Measurements from ENCODE around the gene KCNS1. TPM values are rescaled to one million over a fixed set of nuclear protein-coding genes. Genes with fewer than 3 reads are reported as not detected.

The KCNS1 gene
- total and polyA plus RNA-seq, 2 donors (not counting 1 experiment from before 2014, with no cell fraction given): 0.33 to 0.50 TPM

DNA sequence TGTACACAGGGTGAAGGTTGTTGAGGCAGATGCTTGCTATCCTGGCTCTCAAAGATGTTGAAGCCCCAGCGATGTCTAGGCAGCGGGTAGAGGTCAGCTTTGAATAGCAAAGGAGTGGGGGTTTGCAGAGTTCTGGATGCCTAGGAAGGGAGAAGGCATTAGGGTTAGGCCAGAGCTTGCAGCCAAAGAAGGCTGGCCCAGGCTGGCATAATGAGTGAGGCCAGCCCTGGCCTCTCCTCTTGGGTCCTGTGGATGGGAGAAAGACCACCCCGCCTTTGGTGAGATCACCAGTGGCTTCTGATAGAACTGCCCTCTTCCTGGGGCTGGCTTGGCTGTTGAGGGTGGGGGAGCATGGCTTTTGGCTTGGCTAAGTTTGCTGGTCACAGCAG, 14.5 kb upstream of the KCNS1 start:
- Histone ChIP-seq H3K79me2 (ENCODE audit: control insufficient read depth, insufficient read depth, low read length) (no peaks in the 10 kb centered on the region), H3K9me3 (ENCODE audit: control insufficient read depth, insufficient read depth, low read depth, low read length) (no peaks in the 10 kb centered on the region), H3K4me1 (ENCODE audit: control insufficient read depth, extremely low read depth, insufficient read depth, low read length) (no peaks in the 10 kb centered on the region), H4K20me1 (ENCODE audit: control insufficient read depth, extremely low read depth, insufficient read depth, low read length) (no peaks in the 10 kb centered on the region), H3K27me3 (ENCODE audit: control insufficient read depth, insufficient read depth, low read length) (peaks cover 11% of the 10 kb centered on the region), H2AFZ (ENCODE audit: low read length) (no peak overlapping the region), H3K27ac (ENCODE audit: insufficient read depth, low read length) (no peak overlapping the region), H3K36me3 (ENCODE audit: control insufficient read depth, insufficient read depth, low read length) (no peaks in the 10 kb centered on the region), H3K4me3 (replicated peaks in 1 of 4; ENCODE audit: control extremely low read depth in 1 of 4, insufficient read depth in 1 of 4, low read depth in 3 of 4, low read length in 4 of 4) (no peak overlapping the region), H3K4me2 (ENCODE audit: extremely low read depth, insufficient read depth, low read length) (no peak overlapping the region), H3K9ac (ENCODE audit: insufficient read depth, low read length) (no peak overlapping the region)
- DNase-seq (ENCODE audit: low read depth in 2 of 2): no peak
- TF ChIP-seq EZH2 (IDR thresholded peaks at IDR 0.05; ENCODE audit: low read length, missing control alignments): no peak
- TF ChIP-seq, protein P1, sequence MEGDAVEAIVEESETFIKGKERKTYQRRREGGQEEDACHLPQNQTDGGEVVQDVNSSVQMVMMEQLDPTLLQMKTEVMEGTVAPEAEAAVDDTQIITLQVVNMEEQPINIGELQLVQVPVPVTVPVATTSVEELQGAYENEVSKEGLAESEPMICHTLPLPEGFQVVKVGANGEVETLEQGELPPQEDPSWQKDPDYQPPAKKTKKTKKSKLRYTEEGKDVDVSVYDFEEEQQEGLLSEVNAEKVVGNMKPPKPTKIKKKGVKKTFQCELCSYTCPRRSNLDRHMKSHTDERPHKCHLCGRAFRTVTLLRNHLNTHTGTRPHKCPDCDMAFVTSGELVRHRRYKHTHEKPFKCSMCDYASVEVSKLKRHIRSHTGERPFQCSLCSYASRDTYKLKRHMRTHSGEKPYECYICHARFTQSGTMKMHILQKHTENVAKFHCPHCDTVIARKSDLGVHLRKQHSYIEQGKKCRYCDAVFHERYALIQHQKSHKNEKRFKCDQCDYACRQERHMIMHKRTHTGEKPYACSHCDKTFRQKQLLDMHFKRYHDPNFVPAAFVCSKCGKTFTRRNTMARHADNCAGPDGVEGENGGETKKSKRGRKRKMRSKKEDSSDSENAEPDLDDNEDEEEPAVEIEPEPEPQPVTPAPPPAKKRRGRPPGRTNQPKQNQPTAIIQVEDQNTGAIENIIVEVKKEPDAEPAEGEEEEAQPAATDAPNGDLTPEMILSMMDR (conservative IDR thresholded peaks at IDR 0.05 in 1 of 2, IDR thresholded peaks at IDR 0.05 in 1 of 2; ENCODE audit: low read depth in 1 of 2, low read length in 2 of 2): no peak

DNA sequence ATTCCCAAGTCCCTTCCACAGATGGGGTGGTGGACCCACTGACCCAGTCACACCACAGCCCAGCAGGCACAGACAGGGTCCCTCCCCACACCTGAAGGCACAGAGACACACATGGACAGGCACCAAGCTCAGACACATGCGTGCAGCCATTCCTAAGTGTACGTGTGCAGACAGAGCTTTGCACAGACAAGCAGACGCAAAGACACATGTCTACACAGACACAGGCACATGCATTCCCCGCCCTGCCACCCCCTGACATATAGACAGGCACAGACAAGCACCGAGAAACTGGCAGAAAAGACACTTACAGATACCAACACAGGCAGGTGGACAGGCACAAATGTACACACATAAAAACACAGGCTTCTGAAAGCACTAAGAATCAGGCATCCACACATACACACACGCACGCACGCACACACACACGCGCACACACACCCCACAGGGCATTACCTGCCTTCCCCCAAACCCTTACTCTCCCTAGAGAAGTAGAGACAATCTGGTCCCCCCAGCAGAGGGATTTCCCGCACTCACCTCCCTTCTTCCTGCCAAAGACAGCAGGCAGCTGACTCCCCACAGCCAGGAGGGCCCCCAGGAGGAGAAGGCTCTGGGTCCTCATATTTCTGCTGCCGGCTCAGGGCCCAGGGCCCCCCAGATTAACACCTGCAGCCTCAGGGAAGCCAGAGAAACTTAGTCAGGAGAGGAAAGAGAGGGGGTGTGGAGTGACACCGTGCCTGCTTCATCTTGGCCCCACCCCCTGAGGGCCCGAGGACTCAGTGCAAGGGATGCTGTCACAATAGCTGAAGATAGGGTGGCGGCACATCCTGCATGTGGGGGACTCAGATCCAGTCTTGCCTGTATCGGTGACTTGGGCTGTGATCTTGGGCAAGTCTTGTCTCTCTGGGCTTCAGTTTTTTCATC, 13.8 kb upstream of the KCNS1 start, which contains the start of gene WFDC5:
Gene WFDC5, minus strand, starts transcription at position 710 of the 921 bp plus-strand sequence. Its CDS starts 91 bp downstream, at position 619.
- DNase-seq (ENCODE audit: low read depth in 2 of 2): no peak

DNA sequence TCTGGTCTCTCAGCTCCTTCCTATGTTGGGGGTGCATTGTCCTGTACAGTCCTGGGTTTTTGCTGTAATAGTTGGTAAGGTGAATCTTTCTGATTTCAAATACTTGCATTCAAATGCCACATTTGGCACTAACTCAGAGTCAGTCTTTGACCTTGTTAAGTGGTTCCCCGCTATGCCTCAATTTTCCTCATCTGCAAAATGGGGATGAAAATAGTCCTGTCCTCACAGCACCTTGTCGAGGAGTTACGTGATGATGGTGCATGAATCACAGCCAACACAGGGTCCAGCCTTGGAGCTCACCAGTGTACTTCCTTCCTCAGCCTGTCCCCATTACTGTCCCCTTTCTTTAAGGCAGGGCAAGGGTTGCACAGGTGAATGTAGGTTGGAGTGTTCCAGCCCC, 12.9 kb upstream of the KCNS1 start:
- TF ChIP-seq EZH2 (IDR thresholded peaks at IDR 0.05; ENCODE audit: low read length, missing control alignments): no peak
- TF ChIP-seq, protein P1 (conservative IDR thresholded peaks at IDR 0.05 in 1 of 2, IDR thresholded peaks at IDR 0.05 in 1 of 2; ENCODE audit: low read depth in 1 of 2, low read length in 2 of 2): no peak

More for the DNA sequence above, 13.8 kb upstream of the KCNS1 start, which contains the start of gene WFDC5:
- H3K36me3 ChIP-seq (ENCODE audit: control insufficient read depth, insufficient read depth, low read length): no peaks in the 10 kb centered on the region
- H3K4me1 ChIP-seq (ENCODE audit: control insufficient read depth, extremely low read depth, insufficient read depth, low read length): no peaks in the 10 kb centered on the region
- TF ChIP-seq, protein P1 (conservative IDR thresholded peaks at IDR 0.05 in 1 of 2, IDR thresholded peaks at IDR 0.05 in 1 of 2; ENCODE audit: low read depth in 1 of 2, low read length in 2 of 2): no peak
- TF ChIP-seq EZH2 (IDR thresholded peaks at IDR 0.05; ENCODE audit: low read length, missing control alignments): no peak
- no peak within 1 kb of the TSS for H3K4me3 ChIP-seq (replicated peaks in 1 of 4; ENCODE audit: control extremely low read depth in 1 of 4, insufficient read depth in 1 of 4, low read depth in 3 of 4, low read length in 4 of 4)
- H3K9me3 ChIP-seq (ENCODE audit: control insufficient read depth, insufficient read depth, low read depth, low read length): no peaks in the 10 kb centered on the region
- H3K9ac ChIP-seq (ENCODE audit: insufficient read depth, low read length): no peak within 1 kb of the TSS
- no peaks in the 10 kb centered on the region for H4K20me1 ChIP-seq (ENCODE audit: control insufficient read depth, extremely low read depth, insufficient read depth, low read length)
- H3K27me3 ChIP-seq (ENCODE audit: control insufficient read depth, insufficient read depth, low read length): peaks cover 11% of the 10 kb centered on the region
- H2AFZ ChIP-seq (ENCODE audit: low read length): no peak within 1 kb of the TSS
- H3K79me2 ChIP-seq (ENCODE audit: control insufficient read depth, insufficient read depth, low read length): no peaks in the 10 kb centered on the region
- no peak within 1 kb of the TSS for H3K4me2 ChIP-seq (ENCODE audit: extremely low read depth, insufficient read depth, low read length)
- no peak within 1 kb of the TSS for H3K27ac ChIP-seq (ENCODE audit: insufficient read depth, low read length)

More for the DNA sequence above, 12.9 kb upstream of the KCNS1 start:
- Histone ChIP-seq H4K20me1 (ENCODE audit: control insufficient read depth, extremely low read depth, insufficient read depth, low read length) (no peaks in the 10 kb centered on the region), H3K4me3 (replicated peaks in 1 of 4; ENCODE audit: control extremely low read depth in 1 of 4, insufficient read depth in 1 of 4, low read depth in 3 of 4, low read length in 4 of 4) (no peak overlapping the region), H3K4me1 (ENCODE audit: control insufficient read depth, extremely low read depth, insufficient read depth, low read length) (no peaks in the 10 kb centered on the region), H2AFZ (ENCODE audit: low read length) (no peak overlapping the region), H3K27me3 (ENCODE audit: control insufficient read depth, insufficient read depth, low read length) (peaks cover 11% of the 10 kb centered on the region), H3K27ac (ENCODE audit: insufficient read depth, low read length) (no peak overlapping the region), H3K79me2 (ENCODE audit: control insufficient read depth, insufficient read depth, low read length) (no peaks in the 10 kb centered on the region), H3K9me3 (ENCODE audit: control insufficient read depth, insufficient read depth, low read depth, low read length) (no peaks in the 10 kb centered on the region), H3K4me2 (ENCODE audit: extremely low read depth, insufficient read depth, low read length) (no peak overlapping the region), H3K9ac (ENCODE audit: insufficient read depth, low read length) (no peak overlapping the region), H3K36me3 (ENCODE audit: control insufficient read depth, insufficient read depth, low read length) (no peaks in the 10 kb centered on the region)
- DNase-seq (ENCODE audit: low read depth in 2 of 2): no peak

All from fibroblast of lung (primary cell).